Brain microvascular endothelial cell (primary cell): ENCODE measurements around the gene FLII.

Experiments used
- DNase-seq: peaks from one replicate; pipeline ENCODE4 v3.0.0-alpha.2; 2020
- H3K27ac ChIP-seq: fragments of 250-450 bp; sonication (Bioruptor Pico); 2 replicates; pipeline ENCODE4 v1.5.1; 2020; ENCODE audit warnings: mild to moderate bottlenecking, moderate library complexity
- H3K27me3 ChIP-seq: fragments of 250-450 bp; sonication (Bioruptor Pico); replicated peaks from 2 replicates; pipeline ENCODE4 v1.5.1; 2020; ENCODE audit warnings: mild to moderate bottlenecking
- H3K36me3 ChIP-seq: fragments of 250-450 bp; sonication (Bioruptor Pico); replicated peaks from 2 replicates; pipeline ENCODE4 v1.5.1; 2020; ENCODE audit warnings: mild to moderate bottlenecking
- H3K4me3 ChIP-seq: 2 replicates; pipeline ENCODE4 v1.5.1; 2011; ENCODE audit warnings: low read depth, mild to moderate bottlenecking, control low read depth, low read length, moderate library complexity
- in situ Hi-C: cut with HindIII; loops from 2 replicates; pipeline ENCODE4 v1.10.0; 2017; ENCODE audit warnings: low sequenced_read_pairs, low pct_ligation_motif_present
- TF ChIP-seq, protein P1 (sequence below): IDR thresholded peaks from 2 replicates; pipeline ENCODE4 v1.5.1; 2011; ENCODE audit warnings: low read depth, mild to moderate bottlenecking, moderate library complexity, low read length, control low read depth, inconsistent platforms; ENCODE audit errors: missing control alignments

FLII gene

DNA sequence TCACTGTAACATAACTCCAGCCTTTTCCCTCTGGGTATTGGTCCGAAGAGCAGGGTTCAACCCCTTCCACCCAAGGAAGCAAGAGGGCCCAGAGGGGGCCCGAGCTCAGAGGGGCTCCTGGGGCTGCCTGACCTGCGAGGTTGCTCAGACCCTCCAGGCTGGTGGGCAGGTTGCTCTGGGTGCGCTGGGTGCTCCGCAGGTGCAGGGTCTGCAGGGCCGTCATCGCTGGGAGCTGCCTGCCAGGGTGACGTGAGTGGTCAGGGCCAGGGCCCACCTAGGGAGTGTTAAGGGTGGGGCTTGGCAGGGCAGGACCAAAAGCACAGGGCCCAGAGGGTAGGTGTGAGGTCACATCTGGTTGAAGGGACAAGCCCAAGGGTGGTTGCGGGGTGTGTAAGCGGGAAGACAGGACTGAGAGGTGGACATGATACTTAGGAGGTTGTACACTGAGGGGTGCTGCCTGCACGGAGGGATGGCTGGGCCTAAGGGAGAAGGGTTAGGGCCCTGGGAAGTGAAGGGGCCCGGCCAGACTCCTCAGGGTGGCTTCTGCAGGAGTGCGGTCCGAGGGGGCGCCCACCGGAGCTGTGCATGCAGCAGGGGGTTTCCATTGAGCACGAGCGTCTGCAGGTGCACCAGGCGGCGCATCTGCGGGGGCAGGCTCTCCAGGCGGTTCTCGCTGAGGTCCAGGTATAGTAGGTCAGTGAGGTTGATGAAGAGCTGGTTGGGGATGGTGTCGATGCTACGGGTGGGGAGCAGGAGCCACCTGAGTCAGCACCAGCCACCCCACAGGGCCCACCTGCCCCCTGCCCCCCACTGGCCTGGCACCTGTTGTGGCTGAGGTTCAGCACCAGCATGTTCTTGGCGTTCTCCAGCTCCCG is 4.4 kb downstream of the FLII start:
- in situ Hi-C loops: no loop called here
- Histone ChIP-seq H3K36me3 (peaks cover 71% of the 10 kb centered on the region), H3K27me3 (no peaks in the 10 kb centered on the region), H3K27ac (no peak overlapping the region), H3K4me3 (no peak overlapping the region)
- TF ChIP-seq, protein P1, sequence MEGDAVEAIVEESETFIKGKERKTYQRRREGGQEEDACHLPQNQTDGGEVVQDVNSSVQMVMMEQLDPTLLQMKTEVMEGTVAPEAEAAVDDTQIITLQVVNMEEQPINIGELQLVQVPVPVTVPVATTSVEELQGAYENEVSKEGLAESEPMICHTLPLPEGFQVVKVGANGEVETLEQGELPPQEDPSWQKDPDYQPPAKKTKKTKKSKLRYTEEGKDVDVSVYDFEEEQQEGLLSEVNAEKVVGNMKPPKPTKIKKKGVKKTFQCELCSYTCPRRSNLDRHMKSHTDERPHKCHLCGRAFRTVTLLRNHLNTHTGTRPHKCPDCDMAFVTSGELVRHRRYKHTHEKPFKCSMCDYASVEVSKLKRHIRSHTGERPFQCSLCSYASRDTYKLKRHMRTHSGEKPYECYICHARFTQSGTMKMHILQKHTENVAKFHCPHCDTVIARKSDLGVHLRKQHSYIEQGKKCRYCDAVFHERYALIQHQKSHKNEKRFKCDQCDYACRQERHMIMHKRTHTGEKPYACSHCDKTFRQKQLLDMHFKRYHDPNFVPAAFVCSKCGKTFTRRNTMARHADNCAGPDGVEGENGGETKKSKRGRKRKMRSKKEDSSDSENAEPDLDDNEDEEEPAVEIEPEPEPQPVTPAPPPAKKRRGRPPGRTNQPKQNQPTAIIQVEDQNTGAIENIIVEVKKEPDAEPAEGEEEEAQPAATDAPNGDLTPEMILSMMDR: no peak
- DNase-seq: no peak

DNA sequence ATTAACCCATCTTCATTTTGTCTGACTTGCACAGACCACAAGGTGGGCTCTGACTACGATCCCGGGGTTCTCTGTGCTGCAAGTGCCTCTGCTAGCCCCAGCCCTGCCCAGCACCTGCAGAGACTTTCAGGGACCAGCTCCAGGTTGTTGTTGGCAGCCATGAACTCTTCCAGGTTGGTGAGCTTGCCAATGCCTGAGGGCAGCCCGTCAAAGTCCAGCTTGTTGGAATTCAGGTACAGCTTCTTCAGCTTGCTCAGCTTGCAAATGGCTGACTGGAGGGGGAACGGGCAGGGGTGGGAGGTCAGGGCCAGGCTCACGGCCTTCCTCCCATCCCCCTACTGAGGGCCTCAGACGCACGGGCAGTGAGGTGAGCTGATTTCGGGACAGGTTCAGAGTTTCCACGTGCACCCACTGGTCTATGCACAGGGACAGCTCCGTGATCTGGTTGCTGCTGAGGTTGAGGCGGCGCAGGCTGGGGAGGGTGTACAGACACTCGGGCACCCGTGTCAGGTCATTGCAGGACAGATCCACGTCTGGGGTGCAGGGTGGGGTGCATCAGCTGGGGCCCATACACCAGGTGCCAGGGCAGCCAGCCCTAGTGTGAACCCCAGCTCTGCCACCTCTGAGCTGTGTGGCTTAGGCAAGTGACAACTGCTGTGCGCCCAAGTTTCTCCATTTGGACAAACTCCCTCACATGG is 5.2 kb downstream of the FLII start:
- no peak overlapping the region for H3K4me3 ChIP-seq
- H3K27me3 ChIP-seq: no peaks in the 10 kb centered on the region
- no peak overlapping the region for H3K27ac ChIP-seq
- peaks cover 79% of the 10 kb centered on the region for H3K36me3 ChIP-seq
- DNase-seq: no peak
- in situ Hi-C loops: no loop called here
- TF ChIP-seq, protein P1: no peak

DNA sequence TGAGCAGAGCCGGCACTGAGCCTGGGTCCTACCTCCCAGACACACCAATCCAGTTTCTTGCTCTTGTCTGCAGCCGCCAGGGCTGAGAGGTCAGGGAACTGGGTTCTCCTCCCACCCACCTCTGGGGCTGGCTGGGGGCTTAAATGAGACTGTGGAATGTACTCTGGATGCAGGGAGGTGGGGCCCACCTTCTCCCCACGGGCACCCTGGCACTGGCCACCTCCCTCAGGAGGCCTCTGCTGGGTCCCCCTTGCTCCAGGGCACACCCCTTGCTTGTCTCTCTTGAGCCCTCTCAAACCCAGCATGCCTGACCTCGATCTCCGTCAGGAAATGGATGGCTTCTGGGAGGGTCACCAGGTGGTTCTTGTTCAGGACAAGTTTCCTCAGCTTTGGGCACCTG is 6.4 kb downstream of the FLII start:
- no peak for DNase-seq
- no peaks in the 10 kb centered on the region for H3K27me3 ChIP-seq
- TF ChIP-seq, protein P1: no peak
- peaks cover 87% of the 10 kb centered on the region for H3K36me3 ChIP-seq
- H3K4me3 ChIP-seq: no peak overlapping the region
- H3K27ac ChIP-seq: no peak overlapping the region
- in situ Hi-C loops: no loop called here

DNA sequence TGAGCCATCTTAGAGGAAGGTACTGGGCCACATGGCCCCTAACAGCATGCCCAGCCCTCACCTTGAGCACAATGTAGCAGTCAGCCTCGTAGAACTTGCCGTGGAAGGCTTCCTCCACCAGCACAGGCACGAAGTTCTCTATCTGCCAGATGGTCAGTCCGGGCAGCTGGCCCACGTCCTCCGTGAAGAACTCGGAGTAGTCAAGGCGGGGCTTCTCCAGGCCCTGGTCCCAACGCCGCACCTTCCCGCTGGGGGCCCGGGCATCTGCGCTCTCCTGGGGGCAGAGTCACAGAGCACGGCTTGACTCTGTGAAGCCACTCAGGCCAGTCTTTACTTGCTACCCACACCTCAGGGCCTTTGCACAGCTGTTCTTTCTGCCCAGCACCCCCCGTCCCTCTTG is 7.3 kb downstream of the FLII start:
- TF ChIP-seq, protein P1: no peak

DNA sequence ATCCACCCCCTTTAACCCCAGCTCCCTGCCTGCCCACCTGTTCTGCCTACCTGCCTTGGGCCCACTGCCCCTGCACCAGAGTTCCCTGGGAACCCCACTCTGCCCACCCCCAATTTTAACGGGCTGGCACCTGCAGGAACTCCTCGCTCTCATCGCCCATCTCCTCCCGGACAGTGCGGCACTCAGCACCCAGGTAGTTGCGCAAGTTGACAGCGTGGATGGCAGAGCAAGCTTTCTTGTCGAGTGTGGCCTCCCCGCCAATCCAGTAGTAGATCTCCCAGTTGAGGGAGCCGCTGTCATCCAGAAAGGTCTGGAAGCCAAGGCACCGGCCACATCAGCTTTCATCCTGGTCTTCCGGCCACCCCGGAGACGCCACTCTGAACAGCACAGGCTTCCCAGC is 7.8 kb downstream of the FLII start:
- in situ Hi-C loops: no loop called here
- H3K27ac ChIP-seq: no peak overlapping the region
- no peak for DNase-seq
- H3K36me3 ChIP-seq: peaks cover 93% of the 10 kb centered on the region
- H3K27me3 ChIP-seq: no peaks in the 10 kb centered on the region
- H3K4me3 ChIP-seq: no peak overlapping the region
- TF ChIP-seq, protein P1: no peak

More for the DNA sequence above, 7.3 kb downstream of the FLII start:
- H3K36me3 ChIP-seq: peaks cover 93% of the 10 kb centered on the region
- no peak overlapping the region for H3K27ac ChIP-seq
- no peak overlapping the region for H3K4me3 ChIP-seq
- H3K27me3 ChIP-seq: no peaks in the 10 kb centered on the region
- no peak for DNase-seq
- in situ Hi-C loops: no loop called here
